Stimulated activated CD4-positive, alpha-beta T cell treated with anti-CD3 and anti-CD28 coated beads, TNF-alpha, amount 100 ng/mL, for 4 hours (primary cell): Measurements from ENCODE around the gene NRCAM.

ENCODE experiments used
- DNase-seq, 3 experiments: peaks; one replicate each; pipeline ENCODE4 v3.0.0-alpha.2; 2020; ENCODE audit warnings: low read depth in 3 of 3

The NRCAM gene

GRCh38 chr7:108248418-108248817 lies 207.8 kb downstream of the NRCAM start:
- no peak for DNase-seq

GRCh38 chr7:108247614-108248013 lies 208.6 kb downstream of the NRCAM start:
- DNase-seq = no peak

- DNase-seq = no peak
Measured at GRCh38 chr7:108246227-108246837, 209.9 kb downstream of the NRCAM start.

- no peak for DNase-seq
Measured at GRCh38 chr7:108245523-108246226, 210.6 kb downstream of the NRCAM start.

- no peak for DNase-seq
Measured at GRCh38 chr7:108244110-108244509, 212.1 kb downstream of the NRCAM start.

- no peak for DNase-seq
Measured at GRCh38 chr7:108239501-108240225, 216.6 kb downstream of the NRCAM start.

- DNase-seq = no peak
Measured at GRCh38 chr7:108236681-108237415, 219.4 kb downstream of the NRCAM start.

GRCh38 chr7:108235451-108236061 lies 220.7 kb downstream of the NRCAM start:
- no peak for DNase-seq

GRCh38 chr7:108234971-108235450 lies 221.2 kb downstream of the NRCAM start:
- no peak for DNase-seq

GRCh38 chr7:108234281-108234680 lies 222.0 kb downstream of the NRCAM start:
- no peak for DNase-seq

GRCh38 chr7:108232076-108232475 lies 224.2 kb downstream of the NRCAM start:
- no peak for DNase-seq

- DNase-seq = no peak
Measured at GRCh38 chr7:108231221-108231620, 225.0 kb downstream of the NRCAM start.

- DNase-seq = no peak
Measured at GRCh38 chr7:108227366-108227765, 228.9 kb downstream of the NRCAM start.

- no peak for DNase-seq
Measured at GRCh38 chr7:108226816-108227299, 229.4 kb downstream of the NRCAM start.

GRCh38 chr7:108225531-108226181 lies 230.6 kb downstream of the NRCAM start:
- no peak for DNase-seq

GRCh38 chr7:108224387-108224786 lies 231.8 kb downstream of the NRCAM start:
- no peak for DNase-seq

GRCh38 chr7:108222236-108222892 lies 233.9 kb downstream of the NRCAM start:
- DNase-seq = no peak

- DNase-seq = no peak
Measured at GRCh38 chr7:108211382-108212201, 244.6 kb downstream of the NRCAM start.

GRCh38 chr7:108210796-108211195 lies 245.4 kb downstream of the NRCAM start:
- no peak for DNase-seq

GRCh38 chr7:108205311-108205710 lies 250.9 kb downstream of the NRCAM start:
- DNase-seq = no peak
